Progenitor cell of endocrine pancreas (in vitro differentiated cells): Measurements from ENCODE around the gene DENND4C. TPM values are rescaled to one million over a fixed set of nuclear protein-coding genes. Genes with fewer than 3 reads are reported as not detected.

Experiments
- DNase-seq: peaks from one replicate; pipeline ENCODE4 v3.0.0; 2021; ENCODE audit warnings: low spot score; ENCODE audit not compliant: unreplicated experiment
- H3K27ac Mint-ChIP-seq: 2 replicates; pipeline ENCODE4 v1.8.0; 2021; ENCODE audit warnings: mild to moderate bottlenecking, moderate library complexity, mixed read lengths
- H3K27me3 Mint-ChIP-seq: 2 replicates; pipeline ENCODE4 v1.8.0; 2021; ENCODE audit warnings: mixed read lengths
- H3K36me3 Mint-ChIP-seq: 2 replicates; pipeline ENCODE4 v1.8.0; 2022; ENCODE audit warnings: mixed read lengths; ENCODE audit not compliant: insufficient read depth
- H3K4me1 Mint-ChIP-seq: 2 replicates; pipeline ENCODE4 v1.8.0; 2021; ENCODE audit warnings: low read depth, mixed read lengths
- H3K4me3 Mint-ChIP-seq: 2 replicates; pipeline ENCODE4 v1.8.0; 2021; ENCODE audit warnings: low read depth, mild to moderate bottlenecking, moderate library complexity, mixed read lengths
- H3K9me3 Mint-ChIP-seq: 2 replicates; pipeline ENCODE4 v1.8.0; 2021; ENCODE audit warnings: low read depth, mixed read lengths
- CTCF ChIP-seq: fragments of 200-600 bp; sonication (generic); IDR thresholded peaks from one replicate; pipeline ENCODE4 v1.5.0; 2021; ENCODE audit warnings: antibody characterized with exemption, mild to moderate bottlenecking; ENCODE audit not compliant: unreplicated experiment
- total RNA-seq: library from RNA; stranded (reverse); gene quantifications from 2 replicates; pipeline ENCODE4 v1.2.1, GENCODE V29; 2021

Gene DENND4C
- total RNA-seq, 1 donor from 2014 or later: 60.4 TPM

- Mint-ChIP-seq H3K9me3 (no peaks in the 10 kb centered on the region), H3K4me3 (no peak overlapping the region), H3K27me3 (no peaks in the 10 kb centered on the region), H3K36me3 (no peaks in the 10 kb centered on the region), H3K27ac (peak overlapping the region; percentile 11), H3K4me1 (peaks cover 13% of the 10 kb centered on the region)
- TF ChIP-seq CTCF: no peak
- no peak for DNase-seq
Measured at GRCh38 chr9:19209188-19209587, 21.3 kb upstream of the DENND4C start.

GRCh38 chr9:19213823-19214222, 16.7 kb upstream of the DENND4C start:
- H3K36me3 Mint-ChIP-seq: no peaks in the 10 kb centered on the region
- H3K4me3 Mint-ChIP-seq: no peak overlapping the region
- no peaks in the 10 kb centered on the region for H3K27me3 Mint-ChIP-seq
- DNase-seq: no peak
- TF ChIP-seq CTCF: no peak
- H3K27ac Mint-ChIP-seq: no peak overlapping the region
- peaks cover 10% of the 10 kb centered on the region for H3K4me1 Mint-ChIP-seq
- H3K9me3 Mint-ChIP-seq: no peaks in the 10 kb centered on the region

- H3K36me3 Mint-ChIP-seq: no peaks in the 10 kb centered on the region
- peaks cover 6% of the 10 kb centered on the region for H3K4me1 Mint-ChIP-seq
- H3K4me3 Mint-ChIP-seq: no peak overlapping the region
- no peaks in the 10 kb centered on the region for H3K9me3 Mint-ChIP-seq
- TF ChIP-seq CTCF: no peak
- no peak for DNase-seq
- H3K27ac Mint-ChIP-seq: no peak overlapping the region
- no peaks in the 10 kb centered on the region for H3K27me3 Mint-ChIP-seq
Measured at GRCh38 chr9:19216466-19216865, 14.0 kb upstream of the DENND4C start.

GRCh38 chr9:19221326-19221725, 9.2 kb upstream of the DENND4C start:
- H3K4me1 Mint-ChIP-seq: peaks cover 20% of the 10 kb centered on the region
- DNase-seq: no peak
- no peak overlapping the region for H3K27ac Mint-ChIP-seq
- H3K27me3 Mint-ChIP-seq: no peaks in the 10 kb centered on the region
- TF ChIP-seq CTCF: no peak
- H3K4me3 Mint-ChIP-seq: no peak overlapping the region
- no peaks in the 10 kb centered on the region for H3K36me3 Mint-ChIP-seq
- H3K9me3 Mint-ChIP-seq: no peaks in the 10 kb centered on the region

- Mint-ChIP-seq H3K27me3 (no peaks in the 10 kb centered on the region), H3K4me3 (no peak overlapping the region), H3K36me3 (no peaks in the 10 kb centered on the region), H3K9me3 (no peaks in the 10 kb centered on the region), H3K27ac (peak overlapping the region; percentile 78), H3K4me1 (peaks cover 18% of the 10 kb centered on the region)
- TF ChIP-seq CTCF: no peak
- no peak for DNase-seq
Measured at GRCh38 chr9:19223724-19224123, 6.8 kb upstream of the DENND4C start.

GRCh38 chr9:19224563-19224962, 5.9 kb upstream of the DENND4C start:
- DNase-seq: no peak
- TF ChIP-seq CTCF: no peak
- no peaks in the 10 kb centered on the region for H3K36me3 Mint-ChIP-seq
- H3K27me3 Mint-ChIP-seq: no peaks in the 10 kb centered on the region
- H3K4me3 Mint-ChIP-seq: no peak overlapping the region
- H3K9me3 Mint-ChIP-seq: no peaks in the 10 kb centered on the region
- H3K27ac Mint-ChIP-seq: no peak overlapping the region
- H3K4me1 Mint-ChIP-seq: peaks cover 24% of the 10 kb centered on the region
